Ramos (cell line): ENCODE data around the gene RABIF.
"Not testable (repeated sequence)": the region's sequence is repeated elsewhere in the genome, so short reads cannot be mapped to it uniquely, and the experiment has no call there.

Experiments used
- in situ Hi-C: fragments of 300-500 bp; cut with MboI; formaldehyde crosslinking; loops from one replicate; pipeline ENCODE4 v1.14.3; 2022; ENCODE audit warnings: low sequenced_read_pairs; ENCODE audit not compliant: unreplicated experiment

RABIF gene

DNA sequence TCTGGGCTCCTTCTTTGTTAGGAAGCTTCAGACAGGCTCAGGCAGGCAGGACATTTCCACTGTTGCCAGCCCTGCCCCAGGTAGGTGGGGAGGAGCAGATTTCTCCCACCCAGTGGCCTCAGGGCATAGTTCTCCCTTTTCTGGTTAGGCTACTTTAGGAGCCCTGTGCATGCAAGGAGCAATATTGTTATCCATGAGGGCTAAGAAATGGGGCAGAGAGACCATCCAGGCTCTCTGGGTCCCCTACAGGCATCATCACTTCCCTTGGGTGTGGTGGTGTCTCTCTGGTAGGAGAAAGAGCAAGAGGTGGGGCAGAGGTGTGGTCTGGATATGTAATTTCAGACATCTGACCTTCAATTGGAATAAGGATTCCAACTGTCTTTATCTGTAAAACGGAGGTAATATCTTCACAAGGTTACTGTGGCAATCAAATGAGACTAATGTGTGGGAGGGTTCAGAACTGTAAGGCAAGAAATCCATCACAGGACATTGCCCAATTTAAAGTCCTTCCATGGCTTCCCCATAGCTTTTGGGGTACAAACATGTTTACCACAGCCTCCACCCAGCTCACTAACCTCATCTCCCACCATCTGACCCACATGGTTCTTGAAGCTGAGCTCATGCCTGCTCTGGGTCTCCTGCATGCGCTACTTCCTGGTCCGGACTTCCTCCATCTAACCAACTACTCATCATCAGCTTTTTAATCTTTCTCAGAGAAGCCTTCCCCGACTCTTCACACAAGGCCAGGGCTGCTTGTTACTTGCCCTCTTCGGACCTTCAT, 52.1 kb downstream of the RABIF start:
- in situ Hi-C loops: no loop called here

DNA sequence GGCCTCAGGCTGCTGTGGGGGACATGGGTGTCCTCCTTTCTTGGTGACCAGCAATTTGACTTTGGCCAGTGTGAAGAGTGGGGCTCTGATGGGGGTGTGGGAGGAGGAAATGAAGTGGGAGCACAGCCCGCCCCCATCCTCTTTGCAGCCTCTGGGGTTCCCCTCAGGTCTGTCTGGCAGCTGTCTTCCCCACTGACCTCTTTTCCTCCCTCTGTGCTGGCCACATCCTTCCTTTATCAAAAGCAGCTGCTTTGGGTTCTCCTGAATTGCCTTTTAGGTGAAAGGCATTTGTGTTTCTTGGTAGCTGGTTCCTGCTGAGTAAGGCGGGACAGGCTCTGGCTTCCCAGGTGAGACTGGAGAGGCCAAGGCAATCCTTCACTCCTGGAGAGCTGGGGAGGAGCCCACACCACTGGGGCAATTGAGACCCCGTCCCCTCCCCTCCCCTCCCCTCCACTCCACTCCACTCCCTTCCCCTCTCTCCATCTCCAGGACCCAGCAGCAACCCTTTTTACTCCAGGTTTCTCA, 53.3 kb downstream of the RABIF start:
- in situ Hi-C loops: no loop called here

DNA sequence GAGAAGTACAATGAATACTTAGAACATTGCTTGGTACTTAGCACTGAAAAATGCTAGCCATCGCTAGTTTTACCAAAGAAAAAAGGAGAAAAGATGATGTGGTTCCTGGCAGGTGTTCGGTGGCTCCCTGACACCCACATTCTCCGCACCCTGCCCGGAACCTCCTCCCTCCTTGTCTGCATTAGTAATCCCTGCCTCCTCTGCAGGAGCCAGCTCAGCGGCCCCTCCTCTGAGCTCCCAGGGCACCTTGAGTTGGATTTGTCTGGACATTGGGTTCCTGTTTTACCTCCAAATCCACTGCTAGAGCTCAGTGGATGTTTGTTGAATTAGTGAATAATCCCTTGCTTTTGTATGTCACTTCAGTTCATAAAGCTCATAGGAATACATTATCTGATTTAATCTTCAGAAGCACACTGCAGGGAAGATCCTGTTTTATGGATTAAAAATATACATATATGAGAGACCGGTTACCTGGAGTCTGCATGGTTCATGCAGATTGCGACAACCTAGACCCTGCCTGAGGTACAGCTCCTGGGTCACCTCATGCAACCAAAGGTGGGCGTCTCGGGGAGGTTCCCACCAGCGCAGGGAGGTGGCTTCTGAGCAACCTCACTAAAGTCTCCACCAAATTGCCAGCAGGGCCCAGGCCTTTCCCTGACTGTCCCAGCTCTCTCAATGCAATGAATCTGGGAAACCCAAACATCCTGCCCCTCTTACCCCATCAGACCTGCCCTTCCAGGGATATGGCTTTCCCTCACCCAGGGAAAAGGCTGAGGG, 54.0 kb downstream of the RABIF start:
- in situ Hi-C loops: no loop called here

DNA sequence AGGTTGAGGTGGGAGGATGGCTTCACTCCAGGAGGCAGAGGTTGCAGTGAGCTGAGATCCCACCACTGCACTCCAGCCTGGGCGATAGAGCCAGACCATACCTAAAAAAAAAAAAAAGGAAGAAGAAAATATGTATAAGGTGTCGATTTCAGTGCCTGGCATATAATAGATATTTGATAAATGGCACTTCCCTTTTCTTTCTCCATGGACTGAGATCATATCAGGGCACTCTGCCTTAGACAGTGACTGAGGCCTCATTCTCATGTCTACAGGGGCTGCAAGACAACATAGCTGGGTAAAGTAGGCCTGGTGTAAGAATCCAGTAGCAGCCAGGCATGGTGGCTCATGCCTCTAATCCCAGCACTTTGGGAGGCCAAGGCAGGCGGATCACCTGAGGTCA, 57.0 kb downstream of the RABIF start:
- in situ Hi-C loops: no loop called here

DNA sequence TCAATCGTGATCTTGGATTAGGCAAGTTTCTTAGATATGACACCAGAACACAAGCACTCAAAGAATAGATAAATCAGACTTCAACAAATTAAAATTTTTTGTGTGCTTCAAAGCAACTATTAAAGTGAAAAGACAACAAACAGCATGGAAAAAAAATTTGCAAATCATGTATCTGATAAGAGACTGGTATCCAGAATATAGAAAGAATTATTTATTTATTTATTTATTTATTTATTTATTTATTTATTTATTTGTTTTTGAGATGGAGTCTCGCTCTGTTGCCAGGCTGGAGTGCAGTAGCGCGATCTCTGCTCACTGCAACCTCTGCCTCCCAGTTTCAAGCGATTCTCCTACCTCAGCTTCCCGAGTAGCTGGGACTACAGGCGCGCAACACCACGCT, 59.7 kb downstream of the RABIF start:
- in situ Hi-C loops: not testable (repeated sequence)
